IMR-90 (cell line): ENCODE measurements around the gene DLX3. TPM values are rescaled to one million over a fixed set of nuclear protein-coding genes. Genes with fewer than 3 reads are reported as not detected.

Source experiments
- ATAC-seq: fragments of 200-7000 bp; cut with Tn5 transposase; 2 replicates; pipeline ENCODE4 v1.9.1; 2020; ENCODE audit warnings: low read depth, mild to moderate bottlenecking, moderate library complexity
- BruUV-seq: library from RNA; stranded (reverse); fragments of 400-500 nt; replicated peaks from 2 replicates; lab custom pipeline; 2021; lab: Mats Ljungman, UMichigan
- CTCF ChIA-PET: fragments of 300-600 bp; formaldehyde crosslinking; extraction: SDS; loops from one replicate; lab custom pipeline; 2021; ENCODE audit warnings: antibody characterized with exemption; lab: Yijun Ruan, JAX
- POLR2A ChIA-PET: fragments of 300-600 bp; sonication (Branson Sonifier 250); formaldehyde crosslinking; loops from one replicate; lab custom pipeline; 2022; ENCODE audit warnings: antibody characterized with exemption; ENCODE audit not compliant: unreplicated experiment; lab: Charles Lee
- DNase-seq: peaks from one replicate; pipeline ENCODE4 v3.0.0; 2013
- H2AFZ ChIP-seq: replicated peaks from 2 replicates; pipeline ENCODE3; 2013; ENCODE audit warnings: low read length, mild to moderate bottlenecking; ENCODE audit not compliant: poor library complexity
- H2AK5ac ChIP-seq: 2 replicates; pipeline ENCODE4 v1.6.1; 2013; ENCODE audit warnings: low read depth, low read length, inconsistent platforms
- H2AK9ac ChIP-seq: replicated peaks from 2 replicates; pipeline ENCODE3; 2013; ENCODE audit warnings: mild to moderate bottlenecking, low read depth, low read length, moderate library complexity; ENCODE audit not compliant: poor library complexity
- H2BK120ac ChIP-seq: 2 replicates; pipeline ENCODE4 v1.6.1; 2013; ENCODE audit warnings: low read depth, low read length, inconsistent platforms
- H2BK15ac ChIP-seq: 3 replicates; pipeline ENCODE4 v1.6.1; 2013; ENCODE audit warnings: low read depth, low read length, inconsistent platforms
- H2BK20ac ChIP-seq: 2 replicates; pipeline ENCODE4 v1.6.1; 2013; ENCODE audit warnings: low read depth, mild to moderate bottlenecking, inconsistent platforms, low read length, moderate library complexity
- H2BK5ac ChIP-seq: 2 replicates; pipeline ENCODE4 v1.6.1; 2013; ENCODE audit warnings: mild to moderate bottlenecking, low read depth, low read length, inconsistent platforms; ENCODE audit not compliant: poor library complexity, severe bottlenecking
- H3K14ac ChIP-seq: replicated peaks from 2 replicates; pipeline ENCODE4 v1.6.1; 2013; ENCODE audit warnings: low read depth, low read length, inconsistent platforms
- H3K18ac ChIP-seq: 2 replicates; pipeline ENCODE4 v1.6.1; 2013; ENCODE audit warnings: low read depth, low read length, control low read depth
- H3K23ac ChIP-seq: 2 replicates; pipeline ENCODE4 v1.6.1; 2013; ENCODE audit warnings: low read depth, low read length, inconsistent platforms
- H3K27ac ChIP-seq: 2 replicates; pipeline ENCODE4 v1.5.1; 2013; ENCODE audit warnings: mild to moderate bottlenecking, control low read depth, low read length; ENCODE audit not compliant: insufficient read depth
- H3K27me3 ChIP-seq: 2 replicates; pipeline ENCODE4 v1.6.1; 2013; ENCODE audit warnings: low read length; ENCODE audit not compliant: control insufficient read depth, insufficient read depth
- H3K36me3 ChIP-seq: 2 replicates; pipeline ENCODE4 v1.6.1; 2013; ENCODE audit warnings: low read length, mixed read lengths; ENCODE audit not compliant: control insufficient read depth, insufficient read depth
- H3K4ac ChIP-seq: 2 replicates; pipeline ENCODE4 v1.6.1; 2013; ENCODE audit warnings: low read depth, low read length, inconsistent platforms
- H3K4me1 ChIP-seq: 2 replicates; pipeline ENCODE4 v1.6.1; 2013; ENCODE audit warnings: low read length, mixed read lengths; ENCODE audit not compliant: control insufficient read depth, insufficient read depth
- H3K4me2 ChIP-seq: 2 replicates; pipeline ENCODE4 v1.6.1; 2013; ENCODE audit warnings: low read depth, mild to moderate bottlenecking, control low read depth, low read length, moderate library complexity
- H3K4me3 ChIP-seq: 2 replicates; pipeline ENCODE4 v1.5.1; 2013; ENCODE audit warnings: low read depth, mild to moderate bottlenecking, control low read depth, low read length, moderate library complexity; ENCODE audit not compliant: insufficient read depth
- H3K56ac ChIP-seq: 2 replicates; pipeline ENCODE4 v1.6.1; 2013; ENCODE audit warnings: low read length, inconsistent platforms; ENCODE audit not compliant: insufficient read depth; ENCODE audit errors: extremely low read depth
- H3K79me1 ChIP-seq, 2 experiments: 2 replicates each; pipeline ENCODE4 v1.6.1; 2013; ENCODE audit warnings: low read length in 2 of 2, inconsistent platforms in 1 of 2, low read depth in 1 of 2
- H3K9ac ChIP-seq: 2 replicates; pipeline ENCODE4 v1.6.1; 2013; ENCODE audit warnings: low read depth, low read length, control low read depth
- H3K9me1 ChIP-seq: 2 replicates; pipeline ENCODE4 v1.6.1; 2013; ENCODE audit warnings: low read length, inconsistent platforms; ENCODE audit not compliant: insufficient read depth
- H3K9me3 ChIP-seq: 2 replicates; pipeline ENCODE4 v1.6.1; 2013; ENCODE audit warnings: low read length; ENCODE audit not compliant: control insufficient read depth, insufficient read depth
- H4K20me1 ChIP-seq: 2 replicates; pipeline ENCODE4 v1.6.1; 2013; ENCODE audit warnings: low read length, inconsistent platforms; ENCODE audit not compliant: insufficient read depth
- H4K5ac ChIP-seq: 2 replicates; pipeline ENCODE4 v1.6.1; 2013; ENCODE audit warnings: mild to moderate bottlenecking, low read depth, low read length, control low read depth
- H4K8ac ChIP-seq, 2 experiments: 2 replicates each; pipeline ENCODE4 v1.6.1; 2013; ENCODE audit warnings: low read depth in 2 of 2, low read length in 2 of 2, control low read depth in 1 of 2, inconsistent platforms in 1 of 2
- H4K91ac ChIP-seq: 2 replicates; pipeline ENCODE4 v1.6.1; 2013; ENCODE audit warnings: low read depth, low read length, inconsistent platforms; ENCODE audit not compliant: insufficient read depth
- BHLHE40 ChIP-seq: fragments of 150-350 bp; IDR thresholded peaks from 2 replicates; pipeline ENCODE4 v1.6.1; 2016; ENCODE audit warnings: mild to moderate bottlenecking, low read depth, low read length
- CEBPB ChIP-seq: IDR thresholded peaks from 2 replicates; pipeline ENCODE4 v1.6.1; 2012; ENCODE audit warnings: low read depth, low read length, improper control_type of control experiment
- CHD1 ChIP-seq: IDR thresholded peaks from 2 replicates; pipeline ENCODE4 v1.6.1; 2012; ENCODE audit warnings: low read depth, low read length, improper control_type of control experiment
- FOS ChIP-seq: fragments of 150-350 bp; IDR thresholded peaks from 2 replicates; pipeline ENCODE4 v1.6.1; 2016; ENCODE audit warnings: low read depth, low read length
- MAFK ChIP-seq: IDR thresholded peaks from 2 replicates; pipeline ENCODE4 v1.6.1; 2012; ENCODE audit warnings: low read depth, low read length, improper control_type of control experiment
- MAZ ChIP-seq: IDR thresholded peaks from 2 replicates; pipeline ENCODE4 v1.6.1; 2012; ENCODE audit warnings: low read depth, mild to moderate bottlenecking, low read length, improper control_type of control experiment, moderate library complexity, borderline replicate concordance
- MXI1 ChIP-seq: IDR thresholded peaks from 2 replicates; pipeline ENCODE4 v1.6.1; 2012; ENCODE audit warnings: low read depth, mild to moderate bottlenecking, low read length, moderate library complexity, borderline replicate concordance
- NFE2L2 ChIP-seq: fragments of 150-350 bp; IDR thresholded peaks from 2 replicates; pipeline ENCODE4 v1.6.1; 2016; ENCODE audit warnings: low read depth, mild to moderate bottlenecking, low read length
- POLR2A ChIP-seq: IDR thresholded peaks from 2 replicates; pipeline ENCODE4 v1.6.1; 2012; ENCODE audit warnings: mild to moderate bottlenecking, low read depth, low read length
- RAD21 ChIP-seq: IDR thresholded peaks from 2 replicates; pipeline ENCODE4 v1.6.1; 2012; ENCODE audit warnings: low read length, improper control_type of control experiment
- RCOR1 ChIP-seq: IDR thresholded peaks from 2 replicates; pipeline ENCODE4 v1.6.1; 2012; ENCODE audit warnings: mild to moderate bottlenecking, low read length, improper control_type of control experiment; ENCODE audit not compliant: insufficient replicate concordance
- RFX5 ChIP-seq: IDR thresholded peaks from 2 replicates; pipeline ENCODE4 v1.8.0; 2012; ENCODE audit warnings: low read depth, mild to moderate bottlenecking, low read length, moderate library complexity
- SMC3 ChIP-seq: fragments of 150-350 bp; IDR thresholded peaks from 2 replicates; pipeline ENCODE4 v1.6.1; 2016; ENCODE audit warnings: low read depth, mild to moderate bottlenecking, antibody characterized with exemption, low read length, moderate library complexity
- WGBS, 2 experiments: methylation state at CpG; one replicate each; pipeline versions ENCODE4 v1.1.5 to v1.1.7; 2013; ENCODE audit warnings: missing lambda C conversion rate in 2 of 2; ENCODE audit not compliant: insufficient read length in 1 of 2; ENCODE audit errors: extremely low coverage in 2 of 2; 5-methylcytosine and 5-hydroxymethylcytosine counted together
- dilution Hi-C: fragments of 300-500 bp; cut with HindIII; formaldehyde crosslinking; loops from one replicate; pipeline ENCODE4 v1.14.3; 2018; ENCODE audit warnings: low sequenced_read_pairs; ENCODE audit not compliant: unreplicated experiment
- in situ Hi-C: fragments of 300-500 bp; cut with MboI; formaldehyde crosslinking; loops from 3 replicates; pipeline ENCODE4 v1.14.3; 2019; ENCODE audit warnings: low sequenced_read_pairs, inconsistent platforms, mixed read lengths
- intact Hi-C: fragments of 100-400 bp; cut with micrococcal nuclease; formaldehyde crosslinking; loops from 2 replicates; pipeline ENCODE4 v1.10.0; 2022
- polyA plus RNA-seq, 3 experiments: library from polyadenylated mRNA; depleted of rRNA; stranded (reverse); fragments of >200 nt; gene quantifications; 2 replicates each; pipeline ENCODE4 v1.2.3, GENCODE V29; 2012; ENCODE audit warnings: low replicate concordance in 1 of 3
- total RNA-seq: library from RNA; depleted of rRNA; stranded (reverse); fragments of >200 nt; gene quantifications from 2 replicates; pipeline ENCODE4 v1.2.3, GENCODE V29; 2012
- TF ChIP-seq, protein P1 (sequence below): fragments of 150-350 bp; IDR thresholded peaks from 2 replicates; pipeline ENCODE4 v1.6.1; 2016; ENCODE audit warnings: low read depth, mild to moderate bottlenecking, low read length, moderate library complexity, borderline replicate concordance
- TF ChIP-seq, protein P2 (sequence below): fragments of 150-350 bp; IDR thresholded peaks from 2 replicates; pipeline ENCODE4 v1.6.1; 2017; ENCODE audit warnings: mild to moderate bottlenecking, antibody characterized with exemption, low read length, low read depth
- TF ChIP-seq, protein P3 (sequence below): conservative IDR thresholded peaks from 2 replicates; pipeline ENCODE4 v1.5.1; 2012; ENCODE audit warnings: mild to moderate bottlenecking, low read depth, low read length, improper control_type of control experiment

Gene DLX3
- total and polyA plus RNA-seq, 2 of the 4 experiments (the other 2 are of a cell fraction) = not detected

DNA sequence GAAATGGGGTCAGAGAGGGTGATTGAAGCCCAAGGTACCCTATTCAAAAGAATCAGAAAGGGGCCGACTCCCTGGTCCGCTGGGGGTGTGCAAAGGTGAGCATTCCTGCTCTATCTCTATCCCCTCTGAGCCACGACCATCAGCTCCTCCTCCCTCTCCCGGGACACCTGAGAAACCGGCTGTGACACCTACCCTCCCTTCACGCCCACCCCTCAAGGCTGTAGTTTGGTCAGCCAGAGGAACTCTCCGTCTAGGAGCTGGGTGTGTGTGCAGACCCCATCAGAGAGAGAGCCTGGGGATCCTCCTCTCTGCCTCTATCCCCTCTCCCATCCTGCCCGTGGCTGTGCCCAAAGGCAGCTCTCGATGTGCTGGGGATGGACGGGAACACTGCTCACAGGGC is 53.6 kb downstream of the DLX3 start:
- H2BK15ac ChIP-seq = no peak overlapping the region
- intact Hi-C loops = no loop called here
- H2BK20ac ChIP-seq = no peak overlapping the region
- in situ Hi-C loops = no loop called here
- H3K4ac ChIP-seq = no peak overlapping the region
- H4K91ac ChIP-seq = no peak overlapping the region
- ATAC-seq (no peak), DNase-seq (no peak)
- BruUV-seq = no TSS peak
- TF ChIP-seq, protein P1, sequence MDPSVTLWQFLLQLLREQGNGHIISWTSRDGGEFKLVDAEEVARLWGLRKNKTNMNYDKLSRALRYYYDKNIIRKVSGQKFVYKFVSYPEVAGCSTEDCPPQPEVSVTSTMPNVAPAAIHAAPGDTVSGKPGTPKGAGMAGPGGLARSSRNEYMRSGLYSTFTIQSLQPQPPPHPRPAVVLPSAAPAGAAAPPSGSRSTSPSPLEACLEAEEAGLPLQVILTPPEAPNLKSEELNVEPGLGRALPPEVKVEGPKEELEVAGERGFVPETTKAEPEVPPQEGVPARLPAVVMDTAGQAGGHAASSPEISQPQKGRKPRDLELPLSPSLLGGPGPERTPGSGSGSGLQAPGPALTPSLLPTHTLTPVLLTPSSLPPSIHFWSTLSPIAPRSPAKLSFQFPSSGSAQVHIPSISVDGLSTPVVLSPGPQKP = no peak
- TF ChIP-seq, protein P2, sequence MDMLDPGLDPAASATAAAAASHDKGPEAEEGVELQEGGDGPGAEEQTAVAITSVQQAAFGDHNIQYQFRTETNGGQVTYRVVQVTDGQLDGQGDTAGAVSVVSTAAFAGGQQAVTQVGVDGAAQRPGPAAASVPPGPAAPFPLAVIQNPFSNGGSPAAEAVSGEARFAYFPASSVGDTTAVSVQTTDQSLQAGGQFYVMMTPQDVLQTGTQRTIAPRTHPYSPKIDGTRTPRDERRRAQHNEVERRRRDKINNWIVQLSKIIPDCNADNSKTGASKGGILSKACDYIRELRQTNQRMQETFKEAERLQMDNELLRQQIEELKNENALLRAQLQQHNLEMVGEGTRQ = no peak
- no peak for TF ChIP-seq POLR2A
- TF ChIP-seq NFE2L2 = no peak
- no peak for TF ChIP-seq RAD21
- no peak for TF ChIP-seq RCOR1
- no peak for TF ChIP-seq CHD1
- TF ChIP-seq, protein P3, sequence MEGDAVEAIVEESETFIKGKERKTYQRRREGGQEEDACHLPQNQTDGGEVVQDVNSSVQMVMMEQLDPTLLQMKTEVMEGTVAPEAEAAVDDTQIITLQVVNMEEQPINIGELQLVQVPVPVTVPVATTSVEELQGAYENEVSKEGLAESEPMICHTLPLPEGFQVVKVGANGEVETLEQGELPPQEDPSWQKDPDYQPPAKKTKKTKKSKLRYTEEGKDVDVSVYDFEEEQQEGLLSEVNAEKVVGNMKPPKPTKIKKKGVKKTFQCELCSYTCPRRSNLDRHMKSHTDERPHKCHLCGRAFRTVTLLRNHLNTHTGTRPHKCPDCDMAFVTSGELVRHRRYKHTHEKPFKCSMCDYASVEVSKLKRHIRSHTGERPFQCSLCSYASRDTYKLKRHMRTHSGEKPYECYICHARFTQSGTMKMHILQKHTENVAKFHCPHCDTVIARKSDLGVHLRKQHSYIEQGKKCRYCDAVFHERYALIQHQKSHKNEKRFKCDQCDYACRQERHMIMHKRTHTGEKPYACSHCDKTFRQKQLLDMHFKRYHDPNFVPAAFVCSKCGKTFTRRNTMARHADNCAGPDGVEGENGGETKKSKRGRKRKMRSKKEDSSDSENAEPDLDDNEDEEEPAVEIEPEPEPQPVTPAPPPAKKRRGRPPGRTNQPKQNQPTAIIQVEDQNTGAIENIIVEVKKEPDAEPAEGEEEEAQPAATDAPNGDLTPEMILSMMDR = no peak
- TF ChIP-seq MXI1 = no peak
- TF ChIP-seq FOS = no peak
- TF ChIP-seq RFX5 = no peak
- TF ChIP-seq BHLHE40 = no peak
- TF ChIP-seq MAZ = no peak
- TF ChIP-seq CEBPB = no peak
- TF ChIP-seq SMC3 = no peak
- TF ChIP-seq MAFK = no peak
- H2BK5ac ChIP-seq = no peak overlapping the region
- H3K4me3 ChIP-seq = no peak overlapping the region
- H3K14ac ChIP-seq = no peak overlapping the region
- no peaks in the 10 kb centered on the region for H3K9me1 ChIP-seq
- H3K9me3 ChIP-seq = no peaks in the 10 kb centered on the region
- H4K5ac ChIP-seq = no peak overlapping the region
- no peaks in the 10 kb centered on the region for H3K36me3 ChIP-seq
- no peak overlapping the region for H3K56ac ChIP-seq
- no peak overlapping the region for H2AFZ ChIP-seq
- peaks cover 76% of the 10 kb centered on the region for H3K27me3 ChIP-seq
- POLR2A ChIA-PET = no interaction called here
- H3K18ac ChIP-seq = no peak overlapping the region
- no peak overlapping the region for H4K8ac ChIP-seq
- WGBS, 2 experiments = 53% methylated on average over 3 of the region's 10 CpGs; no CpG with 5 or more reads in 1 of the 2 experiments
- no peak overlapping the region for H2BK120ac ChIP-seq
- no peak overlapping the region for H3K4me2 ChIP-seq
- no peak overlapping the region for H2AK9ac ChIP-seq
- H3K27ac ChIP-seq = no peak overlapping the region
- CTCF ChIA-PET = interaction anchor here (2.1 kb wide), 1 partner anchor 11 kb away, joined by 8 read pairs; no protein-coding TSS in a partner anchor
- no peak overlapping the region for H3K9ac ChIP-seq
- no peak overlapping the region for H2AK5ac ChIP-seq
- no peak overlapping the region for H3K23ac ChIP-seq
- dilution Hi-C loops = no loop called here
- H3K4me1 ChIP-seq = no peaks in the 10 kb centered on the region
- H3K79me1 ChIP-seq = no peaks in the 10 kb centered on the region
- no peaks in the 10 kb centered on the region for H4K20me1 ChIP-seq
